KOPT-K1 (cell line): ENCODE data around the gene PYY.
"Not testable (repeated sequence)": the region's sequence is repeated elsewhere in the genome, so short reads cannot be mapped to it uniquely, and the experiment has no call there.

ENCODE experiments used
- H3K27ac ChIP-seq: fragments of 200-600 bp; sonication (generic); 2 replicates; pipeline ENCODE4 v1.5.1; 2016; ENCODE audit warnings: antibody characterized with exemption, mild to moderate bottlenecking, low read depth, low read length; ENCODE audit not compliant: poor library complexity, severe bottlenecking
- H3K36me3 ChIP-seq: fragments of 200-600 bp; sonication (generic); 2 replicates; pipeline ENCODE4 v1.5.1; 2017; ENCODE audit warnings: antibody characterized with exemption, mild to moderate bottlenecking, low read length, moderate library complexity; ENCODE audit not compliant: insufficient read depth
- H3K9me3 ChIP-seq: fragments of 200-600 bp; sonication (generic); 2 replicates; pipeline ENCODE4 v1.5.1; 2017; ENCODE audit warnings: antibody characterized with exemption, low read length, mild to moderate bottlenecking; ENCODE audit not compliant: insufficient read depth, poor library complexity, severe bottlenecking

The PYY gene

GRCh38 chr17:43986225-43986981 lies 32.7 kb upstream of the PYY start:
- H3K27ac ChIP-seq: no peak overlapping the region
- H3K9me3 ChIP-seq: no peaks in the 10 kb centered on the region
- H3K36me3 ChIP-seq: no peaks in the 10 kb centered on the region

- Histone ChIP-seq H3K27ac (no peak overlapping the region), H3K9me3 (no peaks in the 10 kb centered on the region), H3K36me3 (no peaks in the 10 kb centered on the region)
These were observed 30.8 kb upstream of the PYY start for GRCh38 chr17:43984521-43984920.

DNA sequence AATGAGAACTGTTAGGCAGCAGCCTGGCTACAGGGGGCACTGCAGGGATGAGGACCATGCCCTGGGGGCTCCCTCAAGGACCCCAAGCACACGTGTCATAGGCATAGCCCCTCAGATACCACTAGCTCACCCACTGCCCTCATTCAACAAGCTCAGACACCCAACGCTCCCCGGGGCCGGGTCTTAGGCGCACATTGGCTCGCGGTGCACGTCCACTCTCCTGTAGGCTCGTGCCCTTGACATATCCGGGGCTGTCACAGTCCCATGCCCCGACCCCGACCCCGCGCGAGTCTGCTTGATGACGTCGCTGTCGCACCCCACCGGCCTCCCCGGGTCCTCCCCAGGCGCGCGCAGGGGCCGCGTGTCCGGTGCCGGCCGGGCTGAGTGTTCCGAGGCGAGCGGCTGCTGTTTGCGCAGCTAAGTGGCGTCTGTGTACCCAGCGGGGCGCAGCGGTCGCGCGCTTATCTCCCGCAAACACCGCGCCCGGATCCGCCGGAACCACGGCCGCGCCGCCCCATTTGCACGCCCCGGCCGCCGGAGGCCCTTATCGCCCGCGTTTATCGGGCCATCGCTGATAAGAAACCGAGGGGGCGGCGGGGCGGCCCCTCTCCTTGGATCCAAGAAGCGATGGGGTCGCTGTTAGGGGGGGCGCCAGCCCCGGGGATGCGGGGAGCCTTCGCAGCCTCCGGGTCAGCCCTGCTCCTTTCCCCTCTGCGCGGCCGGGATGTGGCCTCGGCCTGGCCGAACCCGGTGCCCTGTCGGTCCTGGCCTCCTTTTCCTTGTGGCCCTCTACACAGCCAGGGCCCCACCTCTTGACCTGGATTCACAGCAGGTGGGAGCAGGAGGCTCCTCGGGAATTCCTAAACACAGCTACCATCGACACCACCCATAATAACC lies 30.0 kb upstream of the PYY start:
- no peak overlapping the region for H3K27ac ChIP-seq
- no peaks in the 10 kb centered on the region for H3K9me3 ChIP-seq
- H3K36me3 ChIP-seq: no peaks in the 10 kb centered on the region

GRCh38 chr17:43983196-43983514 lies 29.4 kb upstream of the PYY start:
- H3K27ac ChIP-seq: no peak overlapping the region
- no peaks in the 10 kb centered on the region for H3K9me3 ChIP-seq
- no peaks in the 10 kb centered on the region for H3K36me3 ChIP-seq

DNA sequence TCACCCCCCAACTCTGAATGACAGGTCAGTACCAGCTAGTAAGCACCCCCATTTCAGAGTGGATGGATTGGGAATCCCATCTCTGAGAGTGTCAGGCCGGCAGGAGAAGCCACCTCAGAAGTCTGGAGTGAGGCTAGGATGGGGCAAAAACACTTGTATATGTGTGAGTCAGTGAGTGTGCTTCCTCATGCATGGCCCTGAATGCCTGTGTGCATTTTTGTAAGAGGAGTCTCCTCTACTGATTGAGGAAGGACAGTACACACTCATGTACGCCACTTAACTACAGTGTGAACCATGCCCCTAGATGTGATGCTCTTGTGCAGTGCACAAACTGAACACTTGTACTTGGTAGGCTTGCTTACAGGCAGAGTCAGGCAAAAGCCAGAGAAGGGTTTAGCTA lies 28.4 kb upstream of the PYY start:
- Histone ChIP-seq H3K9me3 (no peaks in the 10 kb centered on the region), H3K27ac (no peak overlapping the region), H3K36me3 (no peaks in the 10 kb centered on the region)

GRCh38 chr17:43979671-43980070 lies 25.9 kb upstream of the PYY start:
- no peak overlapping the region for H3K27ac ChIP-seq
- H3K9me3 ChIP-seq: no peaks in the 10 kb centered on the region
- no peaks in the 10 kb centered on the region for H3K36me3 ChIP-seq

- no peak overlapping the region for H3K27ac ChIP-seq
These were observed 25.3 kb upstream of the PYY start for GRCh38 chr17:43979011-43979410.

DNA sequence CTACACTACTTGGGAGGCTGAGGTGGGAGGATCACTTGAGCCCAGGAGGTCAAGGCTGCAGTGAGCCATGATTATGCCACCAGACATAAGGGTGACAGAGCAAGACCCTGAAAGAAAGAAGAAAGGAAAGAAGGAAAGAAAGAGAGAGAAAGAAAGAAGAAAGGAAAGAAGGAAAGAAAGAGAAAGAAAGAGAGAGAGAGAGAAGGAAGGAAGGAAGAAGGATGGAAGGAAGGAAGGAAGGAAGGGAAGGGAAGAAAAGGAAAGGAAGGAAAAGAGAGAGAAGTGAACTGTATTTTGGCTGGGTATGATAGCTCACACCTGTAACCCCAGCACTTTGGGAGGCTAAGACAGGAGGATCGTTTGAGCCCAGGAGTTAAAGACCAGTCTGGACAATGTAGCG lies 24.3 kb upstream of the PYY start:
- Histone ChIP-seq H3K36me3 (no peaks in the 10 kb centered on the region), H3K27ac (no peak overlapping the region), H3K9me3 (no peaks in the 10 kb centered on the region)

More at GRCh38 chr17:43979011-43979410, 25.3 kb upstream of the PYY start:
- no peaks in the 10 kb centered on the region for H3K36me3 ChIP-seq
- H3K9me3 ChIP-seq: no peaks in the 10 kb centered on the region

- Histone ChIP-seq H3K36me3 (no peaks in the 10 kb centered on the region), H3K9me3 (no peaks in the 10 kb centered on the region), H3K27ac (no peak overlapping the region)
These were observed 23.5 kb upstream of the PYY start for GRCh38 chr17:43976963-43977837.

DNA sequence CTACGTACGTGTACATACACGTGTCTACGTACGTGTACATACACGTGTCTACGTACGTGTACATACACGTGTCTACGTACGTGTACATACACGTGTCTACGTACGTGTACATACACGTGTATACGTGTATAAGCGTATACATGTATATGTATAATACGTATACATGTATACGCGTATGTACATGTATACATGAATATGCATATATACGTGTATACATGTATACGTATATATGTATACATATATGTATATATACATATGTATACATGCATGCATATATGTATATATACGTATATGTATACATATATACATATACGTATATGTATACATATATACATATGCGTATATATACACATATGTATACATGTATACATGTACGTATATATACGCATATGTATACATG lies 22.2 kb upstream of the PYY start:
- H3K9me3 ChIP-seq: no peaks in the 10 kb centered on the region
- H3K27ac ChIP-seq: no peak overlapping the region
- H3K36me3 ChIP-seq: no peaks in the 10 kb centered on the region

GRCh38 chr17:43974382-43975266 lies 20.9 kb upstream of the PYY start:
- no peak overlapping the region for H3K27ac ChIP-seq
- H3K9me3 ChIP-seq: no peaks in the 10 kb centered on the region
- H3K36me3 ChIP-seq: no peaks in the 10 kb centered on the region

DNA sequence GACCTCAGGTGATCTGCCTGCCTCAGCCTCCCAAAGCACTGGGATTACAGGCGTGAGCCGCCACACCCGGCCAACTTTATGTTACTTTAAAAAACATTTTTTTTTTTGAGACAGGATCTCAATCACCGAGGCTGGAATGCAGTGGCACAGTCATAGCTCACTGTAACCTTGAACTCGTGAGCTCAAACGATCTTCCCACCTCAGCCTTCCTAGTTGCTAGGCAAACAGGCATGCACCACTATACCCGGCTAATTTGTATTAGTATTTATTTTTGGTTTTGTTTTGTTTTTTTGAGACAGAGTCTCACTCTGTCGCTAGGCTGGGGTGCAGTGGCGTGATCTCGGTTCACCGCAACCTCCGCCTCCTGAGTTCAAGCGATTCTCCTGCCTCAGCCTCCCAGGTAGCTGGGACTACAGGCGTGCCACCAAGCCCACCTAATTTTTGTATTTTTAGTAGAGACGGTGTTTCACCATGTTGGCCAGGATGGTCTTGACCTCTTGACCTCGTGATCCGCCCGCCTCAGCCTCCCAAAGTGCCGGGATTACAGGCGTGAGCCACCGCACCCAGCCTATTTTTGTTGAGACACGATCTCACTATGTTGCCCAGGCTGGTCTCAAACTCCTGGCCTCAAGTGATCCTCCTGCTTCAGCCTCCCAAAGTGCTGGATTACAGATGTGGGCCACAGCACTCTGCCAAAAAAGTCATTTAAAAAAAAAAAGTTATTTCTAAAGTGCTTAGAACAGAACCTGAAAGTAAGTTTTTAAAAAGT lies 18.9 kb upstream of the PYY start:
- not testable (repeated sequence) for H3K36me3 ChIP-seq, H3K27ac ChIP-seq, H3K9me3 ChIP-seq

DNA sequence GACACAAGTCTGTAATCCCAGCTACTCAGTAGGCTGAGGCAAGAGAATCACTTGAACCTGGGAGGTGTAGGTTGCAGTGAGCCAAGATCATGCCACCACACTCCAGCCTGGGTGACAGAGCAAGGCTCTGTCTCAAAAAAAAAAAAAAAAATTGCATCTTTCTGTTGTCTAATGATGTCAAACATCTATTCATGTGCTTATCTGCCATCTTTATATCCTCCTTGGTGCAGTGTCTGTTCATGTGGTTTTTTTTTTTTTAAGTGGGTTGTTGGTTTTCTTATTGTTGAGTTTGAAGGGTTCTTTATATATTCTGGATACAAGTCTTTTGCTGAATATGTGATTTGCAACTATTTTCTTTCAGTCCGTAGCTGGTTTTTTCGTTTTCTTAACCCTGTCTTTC lies 17.7 kb upstream of the PYY start:
- H3K9me3 ChIP-seq, H3K36me3 ChIP-seq, H3K27ac ChIP-seq: not testable (repeated sequence)

- H3K9me3 ChIP-seq: no peaks in the 10 kb centered on the region
- no peak overlapping the region for H3K27ac ChIP-seq
- H3K36me3 ChIP-seq: no peaks in the 10 kb centered on the region
These were observed 16.6 kb upstream of the PYY start for GRCh38 chr17:43970366-43970765.
